Upper lobe of left lung (tissue), 6 donors: ENCODE data around the gene TMPRSS11D. TPM values are rescaled to one million over a fixed set of nuclear protein-coding genes. Genes with fewer than 3 reads are reported as not detected.

ENCODE experiments used
- ATAC-seq, 2 donors: fragments of 200-7000 bp; cut with Tn5 transposase; one replicate each; pipeline ENCODE4 v1.9.1; 2022; ENCODE audit warnings: mild to moderate bottlenecking in 2 of 2, moderate library complexity in 2 of 2; ENCODE audit not compliant: low FRiP score in 2 of 2
- DNase-seq, 2 donors: peaks; one replicate each; pipeline ENCODE4 v3.0.0-alpha.2; 2019 to 2020
- H3K27ac ChIP-seq, 4 donors: fragments of 200-600 bp; sonication (generic); one replicate each; pipeline ENCODE4 v1.5.1; 2016 to 2019
- H3K27me3 ChIP-seq, 4 donors: fragments of 200-600 bp; sonication (generic); one replicate each; pipeline ENCODE4 v1.5.1; 2017 to 2019
- H3K36me3 ChIP-seq, 4 donors: fragments of 200-600 bp; sonication (generic); one replicate each; pipeline ENCODE4 v1.5.1; 2016 to 2019
- H3K4me1 ChIP-seq, 4 donors: fragments of 200-600 bp; sonication (generic); one replicate each; pipeline ENCODE4 v1.5.1; 2018 to 2019
- H3K4me3 ChIP-seq, 4 donors: fragments of 200-600 bp; sonication (generic); one replicate each; pipeline ENCODE4 v1.5.1; 2017 to 2019; ENCODE audit warnings: mild to moderate bottlenecking in 2 of 4, moderate library complexity in 1 of 4
- H3K9me3 ChIP-seq, 4 donors: fragments of 200-600 bp; sonication (generic); one replicate each; pipeline ENCODE4 v1.5.1; 2018 to 2019
- EP300 ChIP-seq, 4 donors: sonication (generic); formaldehyde crosslinking; IDR thresholded peaks; one replicate each; pipeline ENCODE4 v1.5.1; 2017; ENCODE audit warnings: antibody characterized with exemption in 4 of 4, control low read depth in 2 of 4
- POLR2A ChIP-seq, 4 donors: fragments of 450-650 bp; IDR thresholded peaks; one replicate each; pipeline ENCODE4 v1.5.1; 2016 to 2017; ENCODE audit warnings: antibody characterized with exemption in 4 of 4, mild to moderate bottlenecking in 2 of 4
- POLR2AphosphoS5 ChIP-seq, 2 donors: sonication (generic); formaldehyde crosslinking; IDR thresholded peaks; one replicate each; pipeline ENCODE4 v1.5.1; 2017; ENCODE audit warnings: antibody characterized with exemption in 2 of 2
- WGBS, 2 donors: methylation state at CpG; one replicate each; pipeline ENCODE4 v1.1.5; 2017 to 2018; 5-methylcytosine and 5-hydroxymethylcytosine counted together
- total RNA-seq, 6 donors: library from RNA; depleted of rRNA in 4 of 6; stranded (reverse); fragments of >200 nt in 4 of 6; gene quantifications; one replicate each; pipeline versions ENCODE4 v1.1.0 to v1.2.1, GENCODE V29; 2016 to 2021
- TF ChIP-seq, protein P1 (sequence below), 6 experiments: fragments of 450-650 bp in 4 of 6; fragments of 200-600 bp in 2 of 6; sonication (generic) in 2 of 6; IDR thresholded peaks; one replicate each; pipeline ENCODE4 v1.5.1; 2016 to 2019; ENCODE audit warnings: antibody characterized with exemption in 6 of 6
- donor health status: DM: no; HTN: no; CAD: no; lungs with moderate emphysema.
- donor health status: DM: no; HTN: yes; CAD: no; lungs with severe emphysema.

Gene TMPRSS11D
- total RNA-seq, 6 donors from 2014 or later, result 1.0 to 1.6 TPM; not detected in 4

DNA sequence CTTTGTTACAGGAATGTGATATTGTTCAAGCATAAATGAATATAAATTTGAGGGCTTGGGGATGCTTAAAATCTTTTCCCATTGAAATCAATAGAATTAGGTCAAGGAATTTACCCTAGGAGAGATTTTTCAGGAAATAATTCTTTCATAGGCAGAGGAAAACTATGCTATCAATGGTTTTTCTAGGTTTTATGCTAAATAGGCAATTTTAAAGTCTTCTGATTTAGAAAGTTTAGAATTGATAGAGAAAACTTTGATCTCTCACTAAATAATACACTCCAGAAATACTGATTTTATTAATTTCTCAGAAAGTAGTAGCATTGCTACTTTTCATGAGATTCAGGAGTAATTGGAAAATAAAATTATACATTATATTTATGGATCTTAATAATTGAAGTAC is 93.1 kb downstream of the TMPRSS11D start:
- H3K9me3 ChIP-seq, result no peaks in the 10 kb centered on the region
- H3K4me1 ChIP-seq, result no peaks in the 10 kb centered on the region
- DNase-seq, result no peak
- H3K27ac ChIP-seq, result no peak overlapping the region
- no peaks in the 10 kb centered on the region for H3K36me3 ChIP-seq
- no peak for ATAC-seq
- TF ChIP-seq, protein P1, sequence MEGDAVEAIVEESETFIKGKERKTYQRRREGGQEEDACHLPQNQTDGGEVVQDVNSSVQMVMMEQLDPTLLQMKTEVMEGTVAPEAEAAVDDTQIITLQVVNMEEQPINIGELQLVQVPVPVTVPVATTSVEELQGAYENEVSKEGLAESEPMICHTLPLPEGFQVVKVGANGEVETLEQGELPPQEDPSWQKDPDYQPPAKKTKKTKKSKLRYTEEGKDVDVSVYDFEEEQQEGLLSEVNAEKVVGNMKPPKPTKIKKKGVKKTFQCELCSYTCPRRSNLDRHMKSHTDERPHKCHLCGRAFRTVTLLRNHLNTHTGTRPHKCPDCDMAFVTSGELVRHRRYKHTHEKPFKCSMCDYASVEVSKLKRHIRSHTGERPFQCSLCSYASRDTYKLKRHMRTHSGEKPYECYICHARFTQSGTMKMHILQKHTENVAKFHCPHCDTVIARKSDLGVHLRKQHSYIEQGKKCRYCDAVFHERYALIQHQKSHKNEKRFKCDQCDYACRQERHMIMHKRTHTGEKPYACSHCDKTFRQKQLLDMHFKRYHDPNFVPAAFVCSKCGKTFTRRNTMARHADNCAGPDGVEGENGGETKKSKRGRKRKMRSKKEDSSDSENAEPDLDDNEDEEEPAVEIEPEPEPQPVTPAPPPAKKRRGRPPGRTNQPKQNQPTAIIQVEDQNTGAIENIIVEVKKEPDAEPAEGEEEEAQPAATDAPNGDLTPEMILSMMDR (IDR thresholded peaks at IDR 0.05), result no peak
- no peak for TF ChIP-seq EP300 (IDR thresholded peaks at IDR 0.05)
- TF ChIP-seq POLR2AphosphoS5 (IDR thresholded peaks at IDR 0.05), result no peak
- TF ChIP-seq POLR2A (IDR thresholded peaks at IDR 0.05), result no peak
- H3K27me3 ChIP-seq, result no peaks in the 10 kb centered on the region
- no peak overlapping the region for H3K4me3 ChIP-seq

DNA sequence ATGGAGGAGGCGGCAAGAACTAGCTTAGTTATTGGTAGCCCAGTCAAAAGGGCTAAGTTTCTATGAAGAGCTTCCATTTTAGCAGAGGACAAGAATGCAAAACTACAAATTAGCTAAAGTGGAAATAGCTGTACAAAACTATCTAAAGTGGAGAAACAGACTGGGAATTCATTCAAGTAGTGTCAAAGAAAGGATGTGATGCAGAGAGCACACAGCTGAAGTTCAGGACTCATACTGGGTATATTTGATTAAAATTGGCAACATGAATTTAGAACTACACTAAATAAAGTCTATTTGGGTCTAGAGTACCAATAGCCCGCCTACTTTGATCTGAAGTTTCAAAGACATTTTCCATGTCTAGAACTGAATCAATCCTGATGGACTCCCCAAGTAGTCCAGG is 96.5 kb downstream of the TMPRSS11D start:
- Histone ChIP-seq H3K4me3 (no peak overlapping the region), H3K9me3 (no peaks in the 10 kb centered on the region), H3K4me1 (no peaks in the 10 kb centered on the region), H3K27me3 (no peaks in the 10 kb centered on the region), H3K36me3 (no peaks in the 10 kb centered on the region), H3K27ac (no peak overlapping the region)
- WGBS, 2 donors, result 82 to 88% methylated on average over 2 of the region's 2 CpGs
- TF ChIP-seq POLR2A (IDR thresholded peaks at IDR 0.05) (no peak), EP300 (IDR thresholded peaks at IDR 0.05) (no peak), POLR2AphosphoS5 (IDR thresholded peaks at IDR 0.05) (no peak)
- TF ChIP-seq, protein P1 (IDR thresholded peaks at IDR 0.05), result no peak
- ATAC-seq, result no peak
- no peak for DNase-seq

DNA sequence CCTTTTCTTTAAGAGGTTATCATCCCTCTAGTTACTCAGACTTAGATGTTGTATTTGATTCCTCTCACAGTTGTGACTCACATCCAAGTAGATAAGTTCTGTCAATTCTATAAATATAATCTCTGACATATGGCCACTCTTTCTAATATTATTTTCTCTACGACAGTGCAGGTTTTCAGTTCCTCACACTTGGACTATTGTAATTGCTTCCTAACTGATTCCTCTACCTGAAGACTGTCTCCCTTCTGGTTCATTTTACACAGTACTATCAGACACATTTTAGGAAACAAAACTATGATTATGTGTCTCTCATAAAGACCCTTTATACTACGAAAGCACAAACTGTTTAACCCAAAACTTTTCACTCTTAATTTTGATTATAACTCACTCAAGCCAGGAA is 98.3 kb downstream of the TMPRSS11D start:
- no peak for ATAC-seq
- Histone ChIP-seq H3K9me3 (no peaks in the 10 kb centered on the region), H3K36me3 (no peaks in the 10 kb centered on the region), H3K4me3 (no peak overlapping the region), H3K4me1 (no peaks in the 10 kb centered on the region), H3K27ac (no peak overlapping the region), H3K27me3 (no peaks in the 10 kb centered on the region)
- DNase-seq, result no peak
- TF ChIP-seq EP300 (IDR thresholded peaks at IDR 0.05) (no peak), POLR2AphosphoS5 (IDR thresholded peaks at IDR 0.05) (no peak), POLR2A (IDR thresholded peaks at IDR 0.05) (no peak)
- TF ChIP-seq, protein P1 (IDR thresholded peaks at IDR 0.05), result no peak
- 73 to 80% methylated on average over 2 of the region's 2 CpGs for WGBS, 2 donors

DNA sequence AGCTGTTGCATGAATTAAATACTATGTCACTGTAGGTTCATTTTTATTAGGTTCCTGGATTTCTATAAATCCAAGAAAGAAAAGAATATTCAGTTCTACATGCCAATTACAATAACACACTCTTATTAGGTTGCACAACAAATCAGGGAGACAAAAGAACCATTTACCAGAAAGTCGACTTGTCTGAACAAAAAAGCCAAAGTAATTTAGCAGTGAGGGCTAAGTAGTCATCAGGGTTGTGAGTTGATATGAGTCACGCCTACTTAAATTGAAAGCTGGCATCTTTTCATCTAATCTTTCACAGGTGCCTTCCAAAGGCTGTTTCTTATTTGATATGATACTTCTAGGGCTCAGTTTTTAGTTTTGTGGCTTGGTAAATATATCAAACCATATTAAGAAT is 104.2 kb downstream of the TMPRSS11D start:
- no peak overlapping the region for H3K4me3 ChIP-seq
- no peaks in the 10 kb centered on the region for H3K36me3 ChIP-seq
- no peak overlapping the region for H3K27ac ChIP-seq
- 82 to 87% methylated on average over 2 of the region's 2 CpGs for WGBS, 2 donors
- no peaks in the 10 kb centered on the region for H3K9me3 ChIP-seq
- no peaks in the 10 kb centered on the region for H3K27me3 ChIP-seq
- no peak for DNase-seq
- TF ChIP-seq POLR2A (IDR thresholded peaks at IDR 0.05) (no peak), EP300 (IDR thresholded peaks at IDR 0.05) (no peak), POLR2AphosphoS5 (IDR thresholded peaks at IDR 0.05) (no peak)
- TF ChIP-seq, protein P1 (IDR thresholded peaks at IDR 0.05), result no peak
- H3K4me1 ChIP-seq, result no peaks in the 10 kb centered on the region
- ATAC-seq, result no peak

DNA sequence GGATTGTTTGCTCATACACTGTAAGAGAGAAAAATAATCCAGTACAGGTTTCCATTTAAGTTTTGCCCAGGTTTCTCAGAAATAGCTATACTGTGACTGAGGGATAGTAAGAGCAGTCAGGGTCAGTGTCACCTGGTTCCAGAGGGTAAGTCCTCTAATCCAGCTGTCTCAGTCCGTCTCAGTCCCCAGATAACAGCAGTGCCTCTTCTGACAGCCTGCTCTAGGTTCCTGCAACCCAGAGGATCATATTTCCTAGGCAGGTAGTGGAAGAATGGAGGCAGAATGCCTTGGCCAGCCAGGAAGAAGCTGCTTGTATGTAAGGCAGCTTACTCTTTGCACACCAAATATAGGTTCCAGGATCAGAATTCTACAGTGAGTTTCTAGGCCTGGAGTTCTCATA is 107.1 kb downstream of the TMPRSS11D start:
- DNase-seq (no peak), ATAC-seq (no peak)
- H3K9me3 ChIP-seq, result no peaks in the 10 kb centered on the region
- no peaks in the 10 kb centered on the region for H3K4me1 ChIP-seq
- H3K36me3 ChIP-seq, result no peaks in the 10 kb centered on the region
- H3K4me3 ChIP-seq, result no peak overlapping the region
- H3K27ac ChIP-seq, result no peak overlapping the region
- TF ChIP-seq POLR2AphosphoS5 (IDR thresholded peaks at IDR 0.05) (no peak), EP300 (IDR thresholded peaks at IDR 0.05) (no peak), POLR2A (IDR thresholded peaks at IDR 0.05) (no peak)
- TF ChIP-seq, protein P1 (IDR thresholded peaks at IDR 0.05), result no peak
- 58 to 67% methylated on average over 1 of the region's 1 CpG for WGBS, 2 donors
- no peaks in the 10 kb centered on the region for H3K27me3 ChIP-seq
